GM19025 (cell line): ENCODE measurements around the gene ERGIC1.
"Not testable (repeated sequence)": the region's sequence is repeated elsewhere in the genome, so short reads cannot be mapped to it uniquely, and the experiment has no call there.

ENCODE experiments used
- ATAC-seq: cut with Tn5 transposase; IDR thresholded peaks from one replicate; pipeline ENCODE4 v1.9.1; 2021; ENCODE audit warnings: mild to moderate bottlenecking, low read depth, moderate library complexity; ENCODE audit not compliant: unreplicated experiment

The ERGIC1 gene

GRCh38 chr5:172875505-172876279 lies 41.6 kb downstream of the ERGIC1 start:
- ATAC-seq = no peak

DNA sequence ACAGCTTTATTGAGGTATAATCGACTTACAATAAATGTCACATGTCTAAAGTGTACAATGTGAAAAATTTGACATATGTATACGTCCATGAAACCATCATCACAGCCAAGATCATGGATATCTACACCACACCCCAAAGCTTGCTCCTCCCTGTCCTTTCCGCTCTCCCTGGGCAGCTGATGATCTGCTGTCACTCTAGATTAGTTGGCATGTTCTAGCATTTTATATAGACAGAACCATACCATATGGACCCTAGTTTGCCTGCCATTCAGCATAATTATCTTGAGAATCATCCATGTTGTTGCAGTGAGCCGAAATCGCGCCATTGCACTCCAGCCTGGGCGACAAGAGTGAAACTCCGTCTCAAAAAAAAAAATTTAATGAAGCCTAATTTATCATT lies 42.5 kb downstream of the ERGIC1 start:
- no peak for ATAC-seq

DNA sequence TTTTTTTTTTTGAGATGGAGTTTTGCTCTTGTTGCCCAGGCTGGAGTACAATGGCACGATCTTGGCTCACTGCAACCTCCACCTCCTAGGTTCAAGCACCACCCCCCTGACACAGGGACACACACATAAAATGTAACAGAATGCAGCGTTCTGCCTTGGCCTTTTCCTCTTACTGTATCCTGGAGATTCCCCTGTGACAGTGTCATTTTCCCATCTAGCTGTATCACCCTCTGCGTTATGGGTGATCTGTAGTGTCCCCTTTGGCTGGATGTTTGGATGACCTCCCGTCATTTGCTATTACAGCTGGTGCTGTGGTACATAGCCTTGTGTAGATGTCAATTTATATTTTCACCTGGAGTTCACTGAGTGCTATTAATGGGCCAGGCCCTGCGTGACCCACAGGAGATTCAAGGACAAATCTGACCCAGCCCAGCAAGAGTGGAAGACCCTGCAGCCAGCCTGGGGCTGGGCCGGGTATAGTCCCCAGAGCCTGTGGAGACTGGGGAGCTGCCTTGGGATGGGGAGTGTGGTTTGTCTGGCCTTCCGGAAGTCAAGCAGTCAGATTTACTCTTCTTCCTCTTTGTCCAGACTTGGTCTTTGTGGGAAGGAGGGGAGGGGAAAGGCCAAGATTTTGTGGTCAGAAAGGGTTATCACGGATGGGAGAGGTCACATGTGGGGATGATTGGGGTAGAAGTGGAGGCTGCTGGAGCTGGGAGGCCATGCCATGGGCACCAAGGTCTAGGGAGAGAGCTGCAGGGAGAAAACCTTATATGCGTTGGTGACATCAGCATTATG lies 43.6 kb downstream of the ERGIC1 start:
- no peak for ATAC-seq

DNA sequence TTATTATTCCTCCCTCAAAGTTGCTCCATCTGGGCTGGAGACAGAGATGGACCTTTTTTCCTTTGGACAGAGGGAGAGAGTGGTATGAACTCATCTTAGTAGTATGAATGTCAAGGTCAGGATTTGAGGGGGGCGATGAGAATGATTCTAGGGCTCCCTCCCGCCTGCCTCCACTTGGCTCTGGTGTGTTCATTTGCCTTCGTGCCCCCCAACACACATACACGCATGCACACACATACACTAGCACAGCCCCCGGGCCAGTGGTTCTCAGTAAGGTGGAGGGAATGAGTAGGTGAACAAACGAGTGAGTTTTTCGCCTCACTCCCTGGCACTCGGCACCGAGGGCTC lies 44.5 kb downstream of the ERGIC1 start:
- ATAC-seq = no peak

GRCh38 chr5:172878933-172879752 lies 45.1 kb downstream of the ERGIC1 start:
- no peak for ATAC-seq

GRCh38 chr5:172881691-172882370 lies 47.8 kb downstream of the ERGIC1 start:
- peak; percentile 81 for ATAC-seq

DNA sequence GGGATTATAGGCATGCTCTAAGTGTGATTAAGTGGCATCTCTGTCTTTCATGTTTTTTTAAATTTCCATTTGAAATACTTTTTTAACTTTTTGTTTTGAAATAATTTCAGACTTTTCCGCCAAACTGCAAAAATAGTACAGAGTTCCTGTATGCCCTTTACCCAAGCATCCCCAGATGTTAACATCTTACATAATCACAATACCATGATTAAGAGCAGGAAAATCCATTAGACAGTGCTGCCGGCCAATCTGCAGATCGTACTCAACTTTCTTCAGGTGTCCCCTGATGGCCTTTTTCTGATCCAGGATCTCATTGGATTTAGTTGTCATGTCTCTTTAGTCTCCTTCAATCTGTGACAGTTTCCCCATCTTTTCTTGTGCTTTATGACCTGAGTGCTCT lies 49.0 kb downstream of the ERGIC1 start:
- no peak for ATAC-seq

DNA sequence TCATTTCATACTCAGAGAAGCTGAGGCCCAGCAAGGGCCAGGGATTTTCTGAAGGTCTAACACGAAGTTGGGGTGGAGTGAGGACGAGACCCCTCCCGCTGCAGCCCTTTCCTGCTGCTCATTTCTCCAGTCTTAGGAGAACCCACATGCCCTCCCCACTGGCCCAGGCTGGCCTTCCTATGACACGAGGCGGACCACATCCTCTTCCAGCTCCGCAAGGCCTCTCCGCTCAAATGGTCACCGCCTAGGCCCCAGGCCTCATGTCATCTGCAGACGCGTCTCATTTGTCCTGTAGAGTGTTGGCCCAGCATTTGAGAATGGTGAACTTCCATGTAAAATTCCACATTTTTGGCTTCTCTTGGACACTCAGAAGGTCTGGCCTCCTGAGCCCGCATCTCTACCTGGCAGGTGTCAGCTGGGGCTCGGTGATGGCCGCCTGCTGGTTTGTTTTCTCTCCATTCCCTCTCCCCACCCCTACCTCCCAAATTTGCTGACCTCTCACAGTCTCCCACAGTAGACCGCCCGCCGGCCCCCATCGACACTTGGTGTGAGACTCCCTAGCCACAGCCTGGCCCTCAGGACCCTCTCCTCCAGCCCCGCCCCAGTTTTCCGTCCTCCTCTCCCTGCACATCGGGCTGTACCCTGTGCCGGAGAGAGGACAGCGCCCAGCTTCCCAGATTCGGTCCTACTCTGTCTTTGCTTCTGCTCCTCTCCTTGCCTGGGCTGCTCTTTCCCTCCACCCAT lies 51.7 kb downstream of the ERGIC1 start:
- no peak for ATAC-seq

DNA sequence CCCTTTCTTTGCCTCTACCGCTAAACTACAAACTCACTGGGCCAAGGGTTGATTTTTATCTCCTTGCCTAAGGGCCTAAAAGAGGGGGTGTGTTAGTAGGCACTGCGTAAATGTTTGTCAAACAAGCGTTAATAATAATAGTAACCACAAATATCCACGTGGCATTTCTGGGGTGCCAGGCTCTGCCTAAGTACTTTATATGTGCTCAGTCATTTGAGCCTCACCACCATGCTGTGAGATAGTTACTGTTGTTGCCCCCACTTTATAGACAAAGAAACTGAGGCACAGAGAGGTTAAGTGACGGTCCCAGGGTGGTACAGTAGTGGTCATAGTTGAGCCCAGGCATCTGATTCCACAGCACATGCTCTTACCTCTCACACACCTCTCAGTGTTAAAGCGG lies 52.4 kb downstream of the ERGIC1 start:
- ATAC-seq = no peak

GRCh38 chr5:172886974-172887501 lies 53.0 kb downstream of the ERGIC1 start:
- ATAC-seq = no peak

- ATAC-seq = no peak
These were observed 53.6 kb downstream of the ERGIC1 start for GRCh38 chr5:172887692-172888091.

GRCh38 chr5:172890659-172891058 lies 56.6 kb downstream of the ERGIC1 start:
- no peak for ATAC-seq

DNA sequence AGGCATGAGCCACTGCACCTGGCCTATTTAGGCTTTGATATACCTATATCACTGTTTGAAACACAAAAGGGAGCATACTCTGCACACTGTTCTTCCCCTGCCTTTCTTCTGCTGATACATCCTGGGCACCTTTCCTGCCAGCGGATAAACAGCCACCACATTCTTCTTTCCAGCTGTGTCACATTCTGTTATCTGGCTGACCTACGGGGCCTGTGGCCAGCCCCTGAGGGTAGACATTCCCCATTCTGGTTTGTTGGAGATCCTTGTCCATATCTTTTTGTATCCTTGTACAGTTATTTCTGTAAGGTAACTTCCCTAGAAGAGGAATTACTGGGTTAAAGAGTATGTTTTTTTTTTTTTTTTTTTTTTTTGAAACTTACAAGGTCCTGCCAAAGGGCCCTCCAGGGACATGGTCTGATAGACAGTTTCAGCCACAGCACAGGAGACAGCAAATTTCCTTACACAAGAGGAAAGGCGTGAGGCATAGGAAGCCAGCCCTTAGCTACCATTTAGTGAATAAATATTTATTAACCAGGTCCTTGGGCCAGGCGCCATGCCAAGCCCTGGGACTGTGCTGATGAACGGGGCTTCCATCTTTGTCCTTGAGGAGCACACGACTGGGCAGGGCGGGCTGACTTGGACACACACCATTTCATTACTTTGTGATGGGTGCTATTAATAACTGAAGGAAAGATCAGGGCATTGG lies 57.8 kb downstream of the ERGIC1 start:
- ATAC-seq = no peak

- no peak for ATAC-seq
These were observed 58.7 kb downstream of the ERGIC1 start for GRCh38 chr5:172892713-172893112.

DNA sequence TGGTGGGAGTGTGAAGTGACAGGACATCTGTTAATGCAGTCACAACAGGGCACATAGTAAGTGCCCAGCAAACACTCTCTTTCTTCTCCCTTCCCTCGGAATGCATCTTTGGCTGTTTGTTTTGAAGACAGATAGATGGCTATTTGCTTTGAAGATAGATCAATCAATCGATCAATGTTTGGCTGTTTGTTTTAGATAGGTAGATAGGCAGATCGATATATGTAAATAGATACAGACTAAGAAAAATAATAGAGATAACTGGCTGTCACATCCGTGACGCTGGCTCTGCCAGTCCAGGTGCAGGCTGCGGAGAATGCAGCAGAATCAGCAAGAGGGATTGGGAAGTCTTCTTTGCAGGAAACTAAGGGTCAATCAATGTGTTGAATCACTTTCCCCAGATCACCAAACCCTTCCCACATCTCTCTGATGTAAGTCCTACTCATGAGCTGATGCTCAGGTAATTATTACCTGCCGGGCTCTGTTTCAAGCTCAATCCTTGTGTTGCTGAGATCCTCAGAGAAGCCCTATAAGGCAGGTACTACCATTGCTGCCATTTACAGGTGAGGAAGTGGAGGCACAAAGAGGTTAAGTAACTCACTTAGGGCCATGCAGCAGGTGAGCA lies 60.8 kb downstream of the ERGIC1 start:
- no peak for ATAC-seq

DNA sequence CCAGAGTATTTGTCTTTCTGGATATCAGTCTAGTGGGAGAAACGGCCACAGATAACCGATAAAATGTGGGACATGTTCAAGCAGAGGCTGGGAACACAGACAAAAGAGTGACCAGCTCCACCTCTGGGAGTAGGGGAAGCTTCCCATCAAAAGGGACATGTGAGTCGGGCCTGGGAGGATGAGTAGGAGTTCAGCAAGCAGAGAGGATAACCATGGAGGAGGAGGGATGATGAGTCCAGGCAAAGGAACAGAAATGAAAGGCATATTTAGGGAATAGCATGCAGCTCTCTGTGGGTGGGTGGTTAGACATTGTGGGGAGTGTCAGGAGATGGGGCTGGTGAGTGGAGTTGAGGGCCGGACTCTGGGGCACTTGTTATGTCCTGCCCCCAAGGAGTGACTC lies 61.5 kb downstream of the ERGIC1 start:
- no peak for ATAC-seq

- ATAC-seq = no peak
These were observed 62.4 kb downstream of the ERGIC1 start for GRCh38 chr5:172896465-172896864.

DNA sequence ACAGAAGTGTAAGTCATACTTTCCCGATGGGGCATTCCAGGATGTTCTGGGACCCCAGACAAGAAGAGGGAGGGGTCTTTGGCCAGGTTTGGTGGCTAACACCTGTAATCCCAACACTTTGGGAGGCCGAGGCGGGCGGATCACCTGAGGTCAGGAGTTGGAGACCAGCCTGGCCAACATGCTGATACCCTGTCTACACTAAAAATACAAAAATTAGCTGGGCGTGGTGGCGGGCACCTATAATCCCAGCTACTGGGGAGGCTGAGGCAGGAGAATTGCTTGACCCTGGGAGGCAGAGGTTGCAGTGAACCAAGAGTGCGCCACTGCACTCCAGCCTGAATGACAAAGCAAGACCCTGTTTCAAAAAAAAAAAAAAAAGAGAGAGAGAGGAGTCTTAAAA lies 63.0 kb downstream of the ERGIC1 start:
- ATAC-seq = not testable (repeated sequence)
